ENCODE measurements around the gene TPK1.

DNA sequence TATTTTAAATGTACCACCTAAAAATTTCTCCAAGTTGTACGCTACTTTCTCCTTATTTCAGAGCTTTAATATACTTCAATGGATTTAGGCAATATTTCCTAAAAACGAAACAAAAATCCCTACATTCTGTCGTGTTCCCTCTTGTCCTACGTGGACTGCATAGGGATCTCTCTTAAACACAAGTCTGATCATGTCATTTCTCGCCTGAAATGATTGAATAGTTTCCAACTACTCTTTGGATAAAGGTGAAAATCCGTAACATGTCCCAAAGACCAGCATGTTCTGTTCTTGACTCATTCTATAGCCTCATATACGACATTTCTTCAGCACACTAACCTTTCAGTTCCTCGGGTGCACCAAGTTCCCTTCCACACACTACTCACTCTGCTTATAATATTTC, 17.7 kb upstream of the TPK1 start:
- TF ChIP-seq, protein P1, sequence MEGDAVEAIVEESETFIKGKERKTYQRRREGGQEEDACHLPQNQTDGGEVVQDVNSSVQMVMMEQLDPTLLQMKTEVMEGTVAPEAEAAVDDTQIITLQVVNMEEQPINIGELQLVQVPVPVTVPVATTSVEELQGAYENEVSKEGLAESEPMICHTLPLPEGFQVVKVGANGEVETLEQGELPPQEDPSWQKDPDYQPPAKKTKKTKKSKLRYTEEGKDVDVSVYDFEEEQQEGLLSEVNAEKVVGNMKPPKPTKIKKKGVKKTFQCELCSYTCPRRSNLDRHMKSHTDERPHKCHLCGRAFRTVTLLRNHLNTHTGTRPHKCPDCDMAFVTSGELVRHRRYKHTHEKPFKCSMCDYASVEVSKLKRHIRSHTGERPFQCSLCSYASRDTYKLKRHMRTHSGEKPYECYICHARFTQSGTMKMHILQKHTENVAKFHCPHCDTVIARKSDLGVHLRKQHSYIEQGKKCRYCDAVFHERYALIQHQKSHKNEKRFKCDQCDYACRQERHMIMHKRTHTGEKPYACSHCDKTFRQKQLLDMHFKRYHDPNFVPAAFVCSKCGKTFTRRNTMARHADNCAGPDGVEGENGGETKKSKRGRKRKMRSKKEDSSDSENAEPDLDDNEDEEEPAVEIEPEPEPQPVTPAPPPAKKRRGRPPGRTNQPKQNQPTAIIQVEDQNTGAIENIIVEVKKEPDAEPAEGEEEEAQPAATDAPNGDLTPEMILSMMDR (IDR thresholded peaks at IDR 0.05; ENCODE audit: control extremely low read depth in 1 of 3, insufficient read depth in 1 of 3, low read depth in 1 of 3, low read length in 3 of 3): no peak
- TF ChIP-seq JUND (IDR thresholded peaks at IDR 0.05; ENCODE audit: low read length): no peak
- no peak for TF ChIP-seq KDM5A (IDR thresholded peaks at IDR 0.05; ENCODE audit: low read length)
- TF ChIP-seq SP2 (IDR thresholded peaks at IDR 0.05; ENCODE audit: low read length): no peak
- no peak for TF ChIP-seq TAF1 (IDR thresholded peaks at IDR 0.05; ENCODE audit: low read depth, low read length)
- no peak for TF ChIP-seq ASH2L (IDR thresholded peaks at IDR 0.05; ENCODE audit: low read length)
- no peak for TF ChIP-seq SIN3A (conservative IDR thresholded peaks at IDR 0.05 in 1 of 2, IDR thresholded peaks at IDR 0.05 in 1 of 2; ENCODE audit: low read depth in 1 of 2, low read length in 2 of 2)
- TF ChIP-seq POLR2A (IDR thresholded peaks at IDR 0.05; ENCODE audit: control extremely low read depth in 1 of 2, low read depth in 2 of 2, low read length in 2 of 2): no peak
- no peak for TF ChIP-seq FOSL1 (IDR thresholded peaks at IDR 0.05; ENCODE audit: insufficient read depth, low read depth, low read length)
- TF ChIP-seq HDAC2 (IDR thresholded peaks at IDR 0.05; ENCODE audit: borderline replicate concordance in 1 of 2, low read depth in 2 of 2, low read length in 2 of 2): no peak

All from H1 (cell line).